Natural killer cell (primary cell): ENCODE results near the gene LMBR1. TPM values are rescaled to one million over a fixed set of nuclear protein-coding genes. Genes with fewer than 3 reads are reported as not detected.

Experiments
- ATAC-seq, 3 donors: fragments of 150-1000 bp in 2 of 3; fragments of 200-7000 bp in 1 of 3; cut with Tn5 transposase; 1 replicate in 1 of 3; 2 replicates in 2 of 3; pipeline ENCODE4 v1.10.0; 2021; ENCODE audit warnings: mild to moderate bottlenecking in 2 of 3, moderate library complexity in 2 of 3
- DNase-seq, 2 donors: peaks; one replicate each; pipeline versions ENCODE4 v3.0.0 to v3.0.0-alpha.2; 2013 to 2021; ENCODE audit warnings: mixed read lengths in 1 of 2
- H3K27ac ChIP-seq: one replicate; pipeline ENCODE4 v1.5.1; 2013; ENCODE audit warnings: mild to moderate bottlenecking, low read length
- H3K27me3 ChIP-seq: one replicate; pipeline ENCODE4 v1.6.1; 2013; ENCODE audit warnings: low read length; ENCODE audit not compliant: control insufficient read depth, insufficient read depth
- H3K36me3 ChIP-seq: one replicate; pipeline ENCODE4 v1.6.1; 2013; ENCODE audit warnings: low read length; ENCODE audit not compliant: control insufficient read depth, insufficient read depth
- H3K4me1 ChIP-seq: one replicate; pipeline ENCODE4 v1.6.1; 2013; ENCODE audit warnings: low read length; ENCODE audit not compliant: control insufficient read depth, insufficient read depth
- H3K4me3 ChIP-seq: one replicate; pipeline ENCODE4 v1.5.1; 2013; ENCODE audit warnings: low read length
- H3K9me3 ChIP-seq: one replicate; pipeline ENCODE4 v1.6.1; 2013; ENCODE audit warnings: low read length; ENCODE audit not compliant: control insufficient read depth, insufficient read depth
- H3K27ac Mint-ChIP-seq, 2 donors: one replicate each; pipeline ENCODE4 v1.8.0; 2022; ENCODE audit warnings: mild to moderate bottlenecking in 2 of 2, mixed read lengths in 2 of 2, moderate library complexity in 1 of 2
- H3K27me3 Mint-ChIP-seq, 2 donors: one replicate each; pipeline ENCODE4 v1.8.0; 2022; ENCODE audit warnings: low read depth in 2 of 2, mixed read lengths in 2 of 2
- H3K36me3 Mint-ChIP-seq: one replicate; pipeline ENCODE4 v1.8.0; 2022; ENCODE audit warnings: mixed read lengths
- H3K4me1 Mint-ChIP-seq, 2 donors: one replicate each; pipeline ENCODE4 v1.8.0; 2022; ENCODE audit warnings: mixed read lengths in 2 of 2
- H3K4me3 Mint-ChIP-seq: one replicate; pipeline ENCODE4 v1.8.0; 2022; ENCODE audit warnings: mild to moderate bottlenecking, moderate library complexity, mixed read lengths
- H3K9me3 Mint-ChIP-seq, 2 donors: one replicate each; pipeline ENCODE4 v1.8.0; 2022; ENCODE audit warnings: mixed read lengths in 2 of 2
- whole genome bisulfite sequencing: methylation state at CpG from one replicate; pipeline ENCODE4 v1.1.7; 2013; ENCODE audit warnings: missing lambda C conversion rate; ENCODE audit not compliant: insufficient coverage; 5-methylcytosine and 5-hydroxymethylcytosine counted together
- intact Hi-C: fragments of 100-400 bp; cut with micrococcal nuclease; formaldehyde crosslinking; loops from one replicate; pipeline ENCODE4 v1.14.2; 2022
- total RNA-seq, 4 donors: library from RNA; stranded (reverse); fragments of 120-200 nt in 1 of 4; gene quantifications; one replicate each; pipeline versions ENCODE4 v1.2.3 to v1.2.4, GENCODE V29; 2013 to 2022
- TF ChIP-seq, protein P1 (sequence below): fragments of 200-600 bp; IDR thresholded peaks from one replicate; pipeline ENCODE4 v1.8.0; 2022; ENCODE audit warnings: antibody characterized with exemption

Gene LMBR1
- total RNA-seq, 3 donors from 2014 or later (not counting 1 experiment from before 2014, with no cell fraction given): 60.4 to 71.7 (median 66.1) TPM

GRCh38 chr7:156764766-156765165 lies 128.2 kb downstream of the LMBR1 start:
- no peaks in the 10 kb centered on the region for H3K4me1 ChIP-seq
- TF ChIP-seq, protein P1, sequence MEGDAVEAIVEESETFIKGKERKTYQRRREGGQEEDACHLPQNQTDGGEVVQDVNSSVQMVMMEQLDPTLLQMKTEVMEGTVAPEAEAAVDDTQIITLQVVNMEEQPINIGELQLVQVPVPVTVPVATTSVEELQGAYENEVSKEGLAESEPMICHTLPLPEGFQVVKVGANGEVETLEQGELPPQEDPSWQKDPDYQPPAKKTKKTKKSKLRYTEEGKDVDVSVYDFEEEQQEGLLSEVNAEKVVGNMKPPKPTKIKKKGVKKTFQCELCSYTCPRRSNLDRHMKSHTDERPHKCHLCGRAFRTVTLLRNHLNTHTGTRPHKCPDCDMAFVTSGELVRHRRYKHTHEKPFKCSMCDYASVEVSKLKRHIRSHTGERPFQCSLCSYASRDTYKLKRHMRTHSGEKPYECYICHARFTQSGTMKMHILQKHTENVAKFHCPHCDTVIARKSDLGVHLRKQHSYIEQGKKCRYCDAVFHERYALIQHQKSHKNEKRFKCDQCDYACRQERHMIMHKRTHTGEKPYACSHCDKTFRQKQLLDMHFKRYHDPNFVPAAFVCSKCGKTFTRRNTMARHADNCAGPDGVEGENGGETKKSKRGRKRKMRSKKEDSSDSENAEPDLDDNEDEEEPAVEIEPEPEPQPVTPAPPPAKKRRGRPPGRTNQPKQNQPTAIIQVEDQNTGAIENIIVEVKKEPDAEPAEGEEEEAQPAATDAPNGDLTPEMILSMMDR: no peak
- no peak overlapping the region for H3K4me3 Mint-ChIP-seq
- DNase-seq (no peak), ATAC-seq (no peak)
- peaks cover 2% of the 10 kb centered on the region for H3K9me3 ChIP-seq
- H3K27ac Mint-ChIP-seq: no peak overlapping the region
- H3K27ac ChIP-seq: no peak overlapping the region
- 75% methylated on average over 3 of the region's 3 CpGs for WGBS
- H3K36me3 Mint-ChIP-seq: peaks cover 8% of the 10 kb centered on the region
- no peaks in the 10 kb centered on the region for H3K27me3 ChIP-seq
- H3K4me1 Mint-ChIP-seq: peaks cover 0 to 7% of the 10 kb centered on the region in 2 donors
- no peak overlapping the region for H3K4me3 ChIP-seq
- peaks cover 9% of the 10 kb centered on the region for H3K36me3 ChIP-seq
- H3K9me3 Mint-ChIP-seq: peaks cover 2% of the 10 kb centered on the region in 2 donors
- H3K27me3 Mint-ChIP-seq: no peaks in the 10 kb centered on the region
- intact Hi-C loops: no loop called here

GRCh38 chr7:156764016-156764669 lies 128.8 kb downstream of the LMBR1 start:
- Histone ChIP-seq H3K27ac (no peak overlapping the region), H3K4me3 (no peak overlapping the region), H3K36me3 (peaks cover 11% of the 10 kb centered on the region), H3K4me1 (no peaks in the 10 kb centered on the region), H3K27me3 (no peaks in the 10 kb centered on the region), H3K9me3 (peaks cover 4% of the 10 kb centered on the region)
- Mint-ChIP-seq H3K4me1 (peaks cover 0 to under 1% of the 10 kb centered on the region in 2 donors), H3K27ac (no peak overlapping the region), H3K36me3 (peaks cover 14% of the 10 kb centered on the region), H3K4me3 (no peak overlapping the region), H3K9me3 (peaks cover 3 to 4% of the 10 kb centered on the region in 2 donors), H3K27me3 (no peaks in the 10 kb centered on the region)
- TF ChIP-seq, protein P1: no peak
- DNase-seq (peak in 1 of 2 donors; percentile 8), ATAC-seq (peak in 1 of 3 donors; percentile 38)
- intact Hi-C loops: no loop called here
- WGBS: 93% methylated on average over 8 of the region's 8 CpGs

DNA sequence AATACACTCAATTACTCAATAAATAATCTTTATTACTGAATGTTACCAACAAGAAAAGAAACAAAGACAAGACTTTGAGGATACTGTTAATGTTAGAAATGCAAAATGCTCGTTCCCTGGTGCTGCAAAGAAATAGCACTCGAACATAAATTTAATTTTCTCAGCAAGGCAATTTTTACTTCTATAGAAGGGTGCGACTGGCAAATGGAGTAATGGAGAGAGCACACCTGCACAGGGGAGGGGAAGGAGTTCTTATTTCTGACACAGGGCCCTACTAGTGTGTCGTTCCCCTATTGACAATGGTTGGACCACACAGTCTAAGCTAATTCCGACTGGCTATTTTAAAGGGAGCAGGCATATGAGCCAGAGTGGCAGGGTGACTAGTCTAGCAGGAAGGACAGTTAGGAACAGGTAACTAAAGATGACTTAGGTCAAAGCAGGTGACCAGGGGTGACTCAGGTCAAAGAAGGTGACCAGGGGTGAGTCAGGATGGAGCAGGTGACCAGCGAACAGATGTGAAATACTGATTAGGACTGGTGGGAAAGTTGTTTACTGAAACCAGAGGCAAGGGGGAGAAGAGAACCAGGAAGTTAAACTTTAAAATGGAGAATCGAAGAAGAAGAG lies 133.3 kb downstream of the LMBR1 start:
- over 99% methylated on average over 7 of the region's 7 CpGs for whole genome bisulfite sequencing
- H3K4me3 ChIP-seq: no peak overlapping the region
- H3K4me1 Mint-ChIP-seq: no peaks in the 10 kb centered on the region
- H3K9me3 ChIP-seq: peaks cover 4% of the 10 kb centered on the region
- H3K36me3 ChIP-seq: peaks cover 19% of the 10 kb centered on the region
- peaks cover 21% of the 10 kb centered on the region for H3K36me3 Mint-ChIP-seq
- TF ChIP-seq, protein P1: no peak
- H3K4me3 Mint-ChIP-seq: no peak overlapping the region
- no peaks in the 10 kb centered on the region for H3K27me3 ChIP-seq
- intact Hi-C loops: no loop called here
- DNase-seq (no peak), ATAC-seq (no peak)
- H3K27ac ChIP-seq: no peak overlapping the region
- H3K27me3 Mint-ChIP-seq: no peaks in the 10 kb centered on the region
- no peaks in the 10 kb centered on the region for H3K4me1 ChIP-seq
- H3K9me3 Mint-ChIP-seq: peaks cover 3 to 4% of the 10 kb centered on the region in 2 donors
- H3K27ac Mint-ChIP-seq: no peak overlapping the region
